ENCODE measurements around the gene KRT83.

The KRT83 gene

GRCh38 chr12:52360106-52360662 lies 39.0 kb upstream of the KRT83 start:
- H3K79me1 ChIP-seq (ENCODE audit: low read depth, low read length) = no peaks in the 10 kb centered on the region
- no peak overlapping the region for H2BK120ac ChIP-seq (ENCODE audit: low read depth, low read length)
- no peak overlapping the region for H2BK15ac ChIP-seq (ENCODE audit: low read length)
- no peak overlapping the region for H4K8ac ChIP-seq (ENCODE audit: low read depth, low read length)
- no CpG with 5 or more reads among the region's 7 CpGs for WGBS, 2 donors (ENCODE audit: extremely low coverage in 2 of 2, insufficient read length in 2 of 2, insufficient replicate concordance in 1 of 2)
- no peak overlapping the region for H3K9ac ChIP-seq (ENCODE audit: low read depth, low read length, poor library complexity)
- H3K27ac ChIP-seq (replicated peaks; ENCODE audit: low read length) = no peak overlapping the region
- no peak overlapping the region for H2AFZ ChIP-seq (ENCODE audit: low read length)
- no peak overlapping the region for H3K23ac ChIP-seq (ENCODE audit: low read depth, low read length, poor library complexity)
- H3K18ac ChIP-seq (ENCODE audit: low read length) = no peak overlapping the region
- no peaks in the 10 kb centered on the region for H3K4me1 ChIP-seq (ENCODE audit: control insufficient read depth in 2 of 2, insufficient read depth in 1 of 2, low read depth in 1 of 2, low read length in 2 of 2)
- no peak overlapping the region for H2BK5ac ChIP-seq (ENCODE audit: low read length)
- no peak for DNase-seq (ENCODE audit: low spot score)
- no peak overlapping the region for H2AK5ac ChIP-seq (ENCODE audit: low read depth, low read length)
- H4K91ac ChIP-seq (ENCODE audit: low read depth, low read length, poor library complexity) = no peak overlapping the region
- H3K4me2 ChIP-seq (ENCODE audit: insufficient read depth, low read length, poor library complexity, severe bottlenecking) = no peak overlapping the region
- no peaks in the 10 kb centered on the region for H3K9me3 ChIP-seq (replicated peaks in 1 of 2; ENCODE audit: control insufficient read depth in 2 of 2, insufficient read depth in 1 of 2, low read depth in 1 of 2, low read length in 2 of 2)
- H3K36me3 ChIP-seq (replicated peaks in 1 of 2; ENCODE audit: control insufficient read depth in 2 of 2, insufficient read depth in 2 of 2, low read length in 2 of 2) = no peaks in the 10 kb centered on the region
- no peak overlapping the region for H3K4me3 ChIP-seq (ENCODE audit: low read length in 2 of 2)
- H3K4ac ChIP-seq (ENCODE audit: low read length) = no peak overlapping the region
- H3K14ac ChIP-seq (ENCODE audit: low read length) = no peak overlapping the region
- H3K27me3 ChIP-seq (ENCODE audit: control insufficient read depth in 3 of 3, insufficient read depth in 3 of 3, low read depth in 1 of 3, low read length in 3 of 3) = peaks cover 0 to 8% (median 0%) of the 10 kb centered on the region in 3 experiments
- H2BK12ac ChIP-seq (ENCODE audit: low read length) = no peak overlapping the region

- Histone ChIP-seq H3K4me1 (ENCODE audit: control insufficient read depth in 2 of 2, insufficient read depth in 1 of 2, low read depth in 1 of 2, low read length in 2 of 2) (no peaks in the 10 kb centered on the region), H3K36me3 (replicated peaks in 1 of 2; ENCODE audit: control insufficient read depth in 2 of 2, insufficient read depth in 2 of 2, low read length in 2 of 2) (no peaks in the 10 kb centered on the region), H4K8ac (ENCODE audit: low read depth, low read length) (no peak overlapping the region), H3K14ac (ENCODE audit: low read length) (no peak overlapping the region), H3K18ac (ENCODE audit: low read length) (peak overlapping the region; percentile 27), H2BK15ac (ENCODE audit: low read length) (no peak overlapping the region), H3K9me3 (replicated peaks in 1 of 2; ENCODE audit: control insufficient read depth in 2 of 2, insufficient read depth in 1 of 2, low read depth in 1 of 2, low read length in 2 of 2) (no peaks in the 10 kb centered on the region), H3K9ac (ENCODE audit: low read depth, low read length, poor library complexity) (no peak overlapping the region), H2BK120ac (ENCODE audit: low read depth, low read length) (no peak overlapping the region), H2BK12ac (ENCODE audit: low read length) (no peak overlapping the region), H3K79me1 (ENCODE audit: low read depth, low read length) (no peaks in the 10 kb centered on the region), H2AK5ac (ENCODE audit: low read depth, low read length) (no peak overlapping the region), H3K4me2 (ENCODE audit: insufficient read depth, low read length, poor library complexity, severe bottlenecking) (no peak overlapping the region), H2BK5ac (ENCODE audit: low read length) (no peak overlapping the region), H3K4me3 (ENCODE audit: low read length in 2 of 2) (no peak overlapping the region), H2AFZ (ENCODE audit: low read length) (no peak overlapping the region), H3K23ac (ENCODE audit: low read depth, low read length, poor library complexity) (peak overlapping the region; percentile 61), H4K91ac (ENCODE audit: low read depth, low read length, poor library complexity) (no peak overlapping the region), H3K27ac (replicated peaks; ENCODE audit: low read length) (no peak overlapping the region), H3K4ac (ENCODE audit: low read length) (no peak overlapping the region), H3K27me3 (ENCODE audit: control insufficient read depth in 3 of 3, insufficient read depth in 3 of 3, low read depth in 1 of 3, low read length in 3 of 3) (peaks cover 0 to 8% (median 0%) of the 10 kb centered on the region in 3 experiments)
- DNase-seq (ENCODE audit: low spot score) = no peak
- WGBS, 2 donors (ENCODE audit: extremely low coverage in 2 of 2, insufficient read length in 2 of 2, insufficient replicate concordance in 1 of 2) = no CpG with 5 or more reads among the region's 5 CpGs
Measured at GRCh38 chr12:52359621-52360061, 38.4 kb upstream of the KRT83 start.

GRCh38 chr12:52358575-52359350 lies 37.6 kb upstream of the KRT83 start:
- H3K9ac ChIP-seq (ENCODE audit: low read depth, low read length, poor library complexity) = peak overlapping the region; percentile 10
- H3K14ac ChIP-seq (ENCODE audit: low read length) = peak overlapping the region; percentile 39
- H2AFZ ChIP-seq (ENCODE audit: low read length) = no peak overlapping the region
- no peak overlapping the region for H2BK15ac ChIP-seq (ENCODE audit: low read length)
- H4K8ac ChIP-seq (ENCODE audit: low read depth, low read length) = no peak overlapping the region
- H3K4me2 ChIP-seq (ENCODE audit: insufficient read depth, low read length, poor library complexity, severe bottlenecking) = no peak overlapping the region
- DNase-seq (ENCODE audit: low spot score) = no peak
- H3K36me3 ChIP-seq (replicated peaks in 1 of 2; ENCODE audit: control insufficient read depth in 2 of 2, insufficient read depth in 2 of 2, low read length in 2 of 2) = no peaks in the 10 kb centered on the region
- H3K4me3 ChIP-seq (ENCODE audit: low read length in 2 of 2) = no peak overlapping the region
- H3K9me3 ChIP-seq (replicated peaks in 1 of 2; ENCODE audit: control insufficient read depth in 2 of 2, insufficient read depth in 1 of 2, low read depth in 1 of 2, low read length in 2 of 2) = no peaks in the 10 kb centered on the region
- no peak overlapping the region for H2BK5ac ChIP-seq (ENCODE audit: low read length)
- H2AK5ac ChIP-seq (ENCODE audit: low read depth, low read length) = no peak overlapping the region
- H3K27me3 ChIP-seq (ENCODE audit: control insufficient read depth in 3 of 3, insufficient read depth in 3 of 3, low read depth in 1 of 3, low read length in 3 of 3) = peaks cover 0 to 8% (median 0%) of the 10 kb centered on the region in 3 experiments
- no peaks in the 10 kb centered on the region for H3K4me1 ChIP-seq (ENCODE audit: control insufficient read depth in 2 of 2, insufficient read depth in 1 of 2, low read depth in 1 of 2, low read length in 2 of 2)
- H3K27ac ChIP-seq (replicated peaks; ENCODE audit: low read length) = no peak overlapping the region
- no peak overlapping the region for H2BK120ac ChIP-seq (ENCODE audit: low read depth, low read length)
- H3K23ac ChIP-seq (ENCODE audit: low read depth, low read length, poor library complexity) = no peak overlapping the region
- H3K4ac ChIP-seq (ENCODE audit: low read length) = no peak overlapping the region
- no peaks in the 10 kb centered on the region for H3K79me1 ChIP-seq (ENCODE audit: low read depth, low read length)
- H3K18ac ChIP-seq (ENCODE audit: low read length) = no peak overlapping the region
- H4K91ac ChIP-seq (ENCODE audit: low read depth, low read length, poor library complexity) = no peak overlapping the region
- WGBS, 2 donors (ENCODE audit: extremely low coverage in 2 of 2, insufficient read length in 2 of 2, insufficient replicate concordance in 1 of 2) = no CpG with 5 or more reads among the region's 5 CpGs
- no peak overlapping the region for H2BK12ac ChIP-seq (ENCODE audit: low read length)

GRCh38 chr12:52356762-52357580 lies 35.8 kb upstream of the KRT83 start:
- H2BK5ac ChIP-seq (ENCODE audit: low read length) = no peak overlapping the region
- H4K91ac ChIP-seq (ENCODE audit: low read depth, low read length, poor library complexity) = no peak overlapping the region
- H3K4me2 ChIP-seq (ENCODE audit: insufficient read depth, low read length, poor library complexity, severe bottlenecking) = no peak overlapping the region
- WGBS, 2 donors (ENCODE audit: extremely low coverage in 2 of 2, insufficient read length in 2 of 2, insufficient replicate concordance in 1 of 2) = no CpG with 5 or more reads among the region's 20 CpGs
- H3K79me1 ChIP-seq (ENCODE audit: low read depth, low read length) = no peaks in the 10 kb centered on the region
- no peaks in the 10 kb centered on the region for H3K36me3 ChIP-seq (replicated peaks in 1 of 2; ENCODE audit: control insufficient read depth in 2 of 2, insufficient read depth in 2 of 2, low read length in 2 of 2)
- H3K4me3 ChIP-seq (ENCODE audit: low read length in 2 of 2) = no peak overlapping the region
- no peaks in the 10 kb centered on the region for H3K4me1 ChIP-seq (ENCODE audit: control insufficient read depth in 2 of 2, insufficient read depth in 1 of 2, low read depth in 1 of 2, low read length in 2 of 2)
- H3K9me3 ChIP-seq (replicated peaks in 1 of 2; ENCODE audit: control insufficient read depth in 2 of 2, insufficient read depth in 1 of 2, low read depth in 1 of 2, low read length in 2 of 2) = no peaks in the 10 kb centered on the region
- H2AK5ac ChIP-seq (ENCODE audit: low read depth, low read length) = no peak overlapping the region
- H2BK12ac ChIP-seq (ENCODE audit: low read length) = no peak overlapping the region
- H2BK120ac ChIP-seq (ENCODE audit: low read depth, low read length) = no peak overlapping the region
- no peak overlapping the region for H3K23ac ChIP-seq (ENCODE audit: low read depth, low read length, poor library complexity)
- H4K8ac ChIP-seq (ENCODE audit: low read depth, low read length) = no peak overlapping the region
- no peak overlapping the region for H2AFZ ChIP-seq (ENCODE audit: low read length)
- no peak overlapping the region for H3K27ac ChIP-seq (replicated peaks; ENCODE audit: low read length)
- H3K27me3 ChIP-seq (ENCODE audit: control insufficient read depth in 3 of 3, insufficient read depth in 3 of 3, low read depth in 1 of 3, low read length in 3 of 3) = peaks cover 0 to 13% (median 0%) of the 10 kb centered on the region in 3 experiments
- no peak overlapping the region for H3K4ac ChIP-seq (ENCODE audit: low read length)
- no peak overlapping the region for H3K14ac ChIP-seq (ENCODE audit: low read length)
- peak overlapping the region; percentile 6 for H3K18ac ChIP-seq (ENCODE audit: low read length)
- no peak for DNase-seq (ENCODE audit: low spot score)
- H3K9ac ChIP-seq (ENCODE audit: low read depth, low read length, poor library complexity) = no peak overlapping the region
- no peak overlapping the region for H2BK15ac ChIP-seq (ENCODE audit: low read length)
